Measurements from ENCODE around the gene HK1.

Gene HK1

GRCh38 chr10:69272624-69273023 is 5.7 kb upstream of the HK1 start:
- Histone ChIP-seq H4K20me1 (ENCODE audit: insufficient read depth, low read length) (no peaks in the 10 kb centered on the region), H3K4me1 (ENCODE audit: low read length) (peaks cover 5% of the 10 kb centered on the region; the same call in 1 of the 2 replicates), H3K27me3 (ENCODE audit: low read depth, low read length) (no peaks in the 10 kb centered on the region), H2AFZ (ENCODE audit: low read depth, low read length) (no peak overlapping the region), H3K79me2 (ENCODE audit: low read length) (no peaks in the 10 kb centered on the region), H3K27ac (ENCODE audit: low read length) (no peak overlapping the region), H3K4me2 (ENCODE audit: low read length) (no peak overlapping the region), H3K9ac (ENCODE audit: low read length) (no peak overlapping the region), H3K9me3 (ENCODE audit: insufficient read depth, low read length) (no peaks in the 10 kb centered on the region), H3K36me3 (replicated peaks; ENCODE audit: low read depth, low read length) (no peaks in the 10 kb centered on the region), H3K4me3 (ENCODE audit: low read length) (no peak overlapping the region)
- TF ChIP-seq EZH2phosphoT487 (IDR thresholded peaks at IDR 0.05; ENCODE audit: low read depth), result no peak
- TF ChIP-seq, protein P1, sequence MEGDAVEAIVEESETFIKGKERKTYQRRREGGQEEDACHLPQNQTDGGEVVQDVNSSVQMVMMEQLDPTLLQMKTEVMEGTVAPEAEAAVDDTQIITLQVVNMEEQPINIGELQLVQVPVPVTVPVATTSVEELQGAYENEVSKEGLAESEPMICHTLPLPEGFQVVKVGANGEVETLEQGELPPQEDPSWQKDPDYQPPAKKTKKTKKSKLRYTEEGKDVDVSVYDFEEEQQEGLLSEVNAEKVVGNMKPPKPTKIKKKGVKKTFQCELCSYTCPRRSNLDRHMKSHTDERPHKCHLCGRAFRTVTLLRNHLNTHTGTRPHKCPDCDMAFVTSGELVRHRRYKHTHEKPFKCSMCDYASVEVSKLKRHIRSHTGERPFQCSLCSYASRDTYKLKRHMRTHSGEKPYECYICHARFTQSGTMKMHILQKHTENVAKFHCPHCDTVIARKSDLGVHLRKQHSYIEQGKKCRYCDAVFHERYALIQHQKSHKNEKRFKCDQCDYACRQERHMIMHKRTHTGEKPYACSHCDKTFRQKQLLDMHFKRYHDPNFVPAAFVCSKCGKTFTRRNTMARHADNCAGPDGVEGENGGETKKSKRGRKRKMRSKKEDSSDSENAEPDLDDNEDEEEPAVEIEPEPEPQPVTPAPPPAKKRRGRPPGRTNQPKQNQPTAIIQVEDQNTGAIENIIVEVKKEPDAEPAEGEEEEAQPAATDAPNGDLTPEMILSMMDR (IDR thresholded peaks at IDR 0.05; ENCODE audit: low read depth, low read length), result no peak

- Histone ChIP-seq H3K9ac (ENCODE audit: low read length) (no peak overlapping the region), H3K36me3 (replicated peaks; ENCODE audit: low read depth, low read length) (no peaks in the 10 kb centered on the region), H3K4me2 (ENCODE audit: low read length) (no peak overlapping the region), H3K4me3 (ENCODE audit: low read length) (no peak overlapping the region), H3K27ac (ENCODE audit: low read length) (no peak overlapping the region), H2AFZ (ENCODE audit: low read depth, low read length) (no peak overlapping the region), H4K20me1 (ENCODE audit: insufficient read depth, low read length) (no peaks in the 10 kb centered on the region), H3K9me3 (ENCODE audit: insufficient read depth, low read length) (no peaks in the 10 kb centered on the region), H3K79me2 (ENCODE audit: low read length) (no peaks in the 10 kb centered on the region), H3K4me1 (ENCODE audit: low read length) (peaks cover 14% of the 10 kb centered on the region), H3K27me3 (ENCODE audit: low read depth, low read length) (no peaks in the 10 kb centered on the region)
- TF ChIP-seq, protein P1 (IDR thresholded peaks at IDR 0.05; ENCODE audit: low read depth, low read length), result no peak
- no peak for TF ChIP-seq EZH2phosphoT487 (IDR thresholded peaks at IDR 0.05; ENCODE audit: low read depth)
Observed at GRCh38 chr10:69275444-69275843, 2.9 kb upstream of the HK1 start.

GRCh38 chr10:69276503-69276902 is 1.8 kb upstream of the HK1 start:
- Histone ChIP-seq H3K27me3 (ENCODE audit: low read depth, low read length) (no peaks in the 10 kb centered on the region), H3K9ac (ENCODE audit: low read length) (no peak overlapping the region), H3K4me2 (ENCODE audit: low read length) (no peak overlapping the region), H4K20me1 (ENCODE audit: insufficient read depth, low read length) (no peaks in the 10 kb centered on the region), H3K9me3 (ENCODE audit: insufficient read depth, low read length) (no peaks in the 10 kb centered on the region), H3K4me3 (ENCODE audit: low read length) (no peak overlapping the region), H3K4me1 (ENCODE audit: low read length) (peaks cover 14% of the 10 kb centered on the region), H3K27ac (ENCODE audit: low read length) (no peak overlapping the region), H3K36me3 (replicated peaks; ENCODE audit: low read depth, low read length) (no peaks in the 10 kb centered on the region), H2AFZ (ENCODE audit: low read depth, low read length) (no peak overlapping the region), H3K79me2 (ENCODE audit: low read length) (no peaks in the 10 kb centered on the region)
- no peak for TF ChIP-seq EZH2phosphoT487 (IDR thresholded peaks at IDR 0.05; ENCODE audit: low read depth)
- TF ChIP-seq, protein P1 (IDR thresholded peaks at IDR 0.05; ENCODE audit: low read depth, low read length), result no peak

- Histone ChIP-seq H3K9ac (ENCODE audit: low read length) (no peak overlapping the region), H3K27me3 (ENCODE audit: low read depth, low read length) (no peaks in the 10 kb centered on the region), H3K4me2 (ENCODE audit: low read length) (peak overlapping the region; percentile 14; the same call in 1 of the 2 replicates), H3K36me3 (replicated peaks; ENCODE audit: low read depth, low read length) (no peaks in the 10 kb centered on the region), H3K79me2 (ENCODE audit: low read length) (no peaks in the 10 kb centered on the region), H3K27ac (ENCODE audit: low read length) (no peak overlapping the region), H3K9me3 (ENCODE audit: insufficient read depth, low read length) (no peaks in the 10 kb centered on the region), H3K4me1 (ENCODE audit: low read length) (peaks cover 14% of the 10 kb centered on the region), H3K4me3 (ENCODE audit: low read length) (no peak overlapping the region), H2AFZ (ENCODE audit: low read depth, low read length) (no peak overlapping the region), H4K20me1 (ENCODE audit: insufficient read depth, low read length) (no peaks in the 10 kb centered on the region)
- no peak for TF ChIP-seq EZH2phosphoT487 (IDR thresholded peaks at IDR 0.05; ENCODE audit: low read depth)
- TF ChIP-seq, protein P1 (IDR thresholded peaks at IDR 0.05; ENCODE audit: low read depth, low read length), result no peak
Observed at GRCh38 chr10:69279110-69279509, 814 bp downstream of the HK1 start.
